Neural cell (in vitro differentiated cells): ENCODE measurements around the gene MXD4. TPM values are rescaled to one million over a fixed set of nuclear protein-coding genes. Genes with fewer than 3 reads are reported as not detected.

ENCODE experiments used
- H2AFZ ChIP-seq: fragments of 200-600, 300-800 bp; sonication (generic), shearing (Covaris generic); 2 replicates; pipeline ENCODE4 v1.6.0; 2014; ENCODE audit warnings: low read depth, mild to moderate bottlenecking, antibody characterized with exemption, low read length, moderate library complexity
- H3F3A ChIP-seq: fragments of 200-600 bp; shearing (Covaris generic); 2 replicates; pipeline ENCODE4 v1.6.1; 2016; ENCODE audit warnings: mild to moderate bottlenecking, moderate library complexity, mixed read lengths, antibody characterized with exemption, low read length; ENCODE audit not compliant: insufficient read depth, poor library complexity, severe bottlenecking
- H3K27ac ChIP-seq: fragments of 200-600, 300-800 bp; sonication (generic), shearing (Covaris generic); 2 replicates; pipeline ENCODE4 v1.5.1; 2014; ENCODE audit warnings: mild to moderate bottlenecking, low read length, moderate library complexity
- H3K27me3 ChIP-seq: fragments of 300-800, 200-600 bp; sonication (generic), shearing (Covaris generic); 2 replicates; pipeline ENCODE4 v1.6.0; 2014; ENCODE audit warnings: mild to moderate bottlenecking, low read depth, low read length, moderate library complexity; ENCODE audit not compliant: insufficient read depth
- H3K36me3 ChIP-seq: fragments of 300-800, 200-600 bp; sonication (generic), shearing (Covaris generic); 2 replicates; pipeline ENCODE4 v1.5.1; 2014; ENCODE audit warnings: mild to moderate bottlenecking, antibody characterized with exemption, low read length, moderate library complexity; ENCODE audit not compliant: insufficient read depth
- H3K4me2 ChIP-seq: fragments of 300-800, 200-600 bp; sonication (generic), shearing (Covaris generic); 2 replicates; pipeline ENCODE4 v1.6.0; 2014; ENCODE audit warnings: mild to moderate bottlenecking, low read length
- H3K4me3 ChIP-seq: fragments of 300-800, 200-600 bp; sonication (generic), shearing (Covaris generic); 2 replicates; pipeline ENCODE4 v1.5.1; 2014; ENCODE audit warnings: mild to moderate bottlenecking, low read length, moderate library complexity
- H3K79me2 ChIP-seq: fragments of 200-600 bp; shearing (Covaris generic); replicated peaks from 2 replicates; pipeline ENCODE4 v1.6.0; 2014; ENCODE audit warnings: mild to moderate bottlenecking, low read length, moderate library complexity; ENCODE audit not compliant: insufficient read depth
- H3K9ac ChIP-seq: fragments of 300-800, 200-600 bp; sonication (generic), shearing (Covaris generic); 2 replicates; pipeline ENCODE4 v1.6.1; 2016; ENCODE audit warnings: mild to moderate bottlenecking, low read length, mixed read lengths
- H3K9me2 ChIP-seq: fragments of 200-600 bp; shearing (Covaris generic); 2 replicates; pipeline ENCODE4 v1.6.1; 2016; ENCODE audit warnings: mild to moderate bottlenecking, low read length, mixed read lengths; ENCODE audit not compliant: insufficient read depth
- H3K9me3 ChIP-seq: fragments of 200-600, 300-800 bp; sonication (generic), shearing (Covaris generic); 2 replicates; pipeline ENCODE4 v1.6.1; 2016; ENCODE audit warnings: mild to moderate bottlenecking, mixed run types, low read length, moderate library complexity, mixed read lengths
- H4K20me1 ChIP-seq: fragments of 200-600 bp; shearing (Covaris generic); 2 replicates; pipeline ENCODE4 v1.6.1; 2016; ENCODE audit warnings: mild to moderate bottlenecking, mixed run types; ENCODE audit not compliant: insufficient read depth
- EP300 ChIP-seq: fragments of 450-650 bp; conservative IDR thresholded peaks from 2 replicates; pipeline ENCODE4 v1.6.1; 2014; ENCODE audit warnings: antibody characterized with exemption, mild to moderate bottlenecking, moderate library complexity; ENCODE audit not compliant: poor library complexity, severe bottlenecking
- EZH2 ChIP-seq: fragments of 200-600, 300-800 bp; shearing (Covaris generic), sonication (generic); IDR thresholded peaks from 2 replicates; pipeline ENCODE4 v1.6.1; 2014; ENCODE audit warnings: antibody characterized with exemption, low read length, borderline replicate concordance, mild to moderate bottlenecking; ENCODE audit not compliant: insufficient read depth, poor library complexity, severe bottlenecking
- MXI1 ChIP-seq: fragments of 450-650 bp; conservative IDR thresholded peaks from 2 replicates; pipeline ENCODE4 v1.6.1; 2014; ENCODE audit warnings: antibody characterized with exemption, mild to moderate bottlenecking; ENCODE audit not compliant: poor library complexity, severe bottlenecking
- POLR2AphosphoS5 ChIP-seq: IDR thresholded peaks from 2 replicates; pipeline ENCODE4 v1.6.1; 2012
- RAD21 ChIP-seq: fragments of 450-650 bp; conservative IDR thresholded peaks from 2 replicates; pipeline ENCODE4 v1.6.1; 2014; ENCODE audit warnings: antibody characterized with exemption, mild to moderate bottlenecking, moderate library complexity
- SMC3 ChIP-seq: fragments of 450-650 bp; conservative IDR thresholded peaks from 2 replicates; pipeline ENCODE4 v1.6.1; 2014; ENCODE audit warnings: antibody characterized with exemption, mild to moderate bottlenecking, moderate library complexity; ENCODE audit not compliant: poor library complexity
- TAF1 ChIP-seq: IDR thresholded peaks from 2 replicates; pipeline ENCODE4 v1.6.1; 2012; ENCODE audit warnings: low read depth
- polyA plus RNA-seq: library from polyadenylated mRNA; depleted of rRNA; stranded (reverse); fragments of >200 nt; gene quantifications from 2 replicates; pipeline ENCODE4 v1.2.3, GENCODE V29; 2014
- TF ChIP-seq, protein P1 (sequence below): IDR thresholded peaks from 2 replicates; pipeline ENCODE4 v1.6.1; 2012; ENCODE audit warnings: borderline replicate concordance
- TF ChIP-seq, protein P2 (sequence below): fragments of 450-650 bp; IDR thresholded peaks from 2 replicates; pipeline ENCODE4 v1.5.1; 2014; ENCODE audit warnings: antibody characterized with exemption, mild to moderate bottlenecking, moderate library complexity; ENCODE audit not compliant: poor library complexity, severe bottlenecking

The MXD4 gene
- polyA plus RNA-seq, 1 donor from 2014 or later, result 58.4 TPM

DNA sequence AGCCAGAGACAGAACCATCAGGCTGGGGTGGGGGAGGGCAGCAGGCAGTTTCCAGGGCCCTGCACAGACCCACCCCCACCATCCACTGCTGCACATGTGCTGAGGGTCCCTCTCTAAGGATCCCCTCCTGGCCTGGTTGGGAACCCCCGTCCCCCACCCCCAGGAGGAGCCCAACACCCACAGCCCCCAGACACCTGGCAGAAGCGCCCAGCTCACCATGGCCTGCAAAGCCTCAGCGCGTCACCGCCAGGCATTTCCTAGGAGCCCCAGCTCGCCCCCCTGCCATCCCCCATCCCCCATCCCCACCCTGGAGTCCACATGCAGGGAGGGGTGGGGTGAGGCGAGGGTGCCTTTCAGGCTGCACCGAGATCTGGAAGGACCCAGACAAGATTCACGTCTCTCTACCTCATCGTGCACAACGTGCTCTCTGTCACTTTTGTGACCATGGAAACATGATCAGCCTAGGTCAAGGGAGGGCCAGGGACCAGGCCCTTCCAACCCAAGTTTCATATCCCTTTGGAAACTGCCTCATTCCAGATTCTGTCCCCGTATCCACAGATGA lies 9.3 kb downstream of the MXD4 start:
- H3K9ac ChIP-seq, result no peak overlapping the region
- H3K9me3 ChIP-seq, result no peaks in the 10 kb centered on the region
- H3K36me3 ChIP-seq, result no peaks in the 10 kb centered on the region
- no peaks in the 10 kb centered on the region for H3K27me3 ChIP-seq
- no peak overlapping the region for H3K4me3 ChIP-seq
- TF ChIP-seq, protein P1, sequence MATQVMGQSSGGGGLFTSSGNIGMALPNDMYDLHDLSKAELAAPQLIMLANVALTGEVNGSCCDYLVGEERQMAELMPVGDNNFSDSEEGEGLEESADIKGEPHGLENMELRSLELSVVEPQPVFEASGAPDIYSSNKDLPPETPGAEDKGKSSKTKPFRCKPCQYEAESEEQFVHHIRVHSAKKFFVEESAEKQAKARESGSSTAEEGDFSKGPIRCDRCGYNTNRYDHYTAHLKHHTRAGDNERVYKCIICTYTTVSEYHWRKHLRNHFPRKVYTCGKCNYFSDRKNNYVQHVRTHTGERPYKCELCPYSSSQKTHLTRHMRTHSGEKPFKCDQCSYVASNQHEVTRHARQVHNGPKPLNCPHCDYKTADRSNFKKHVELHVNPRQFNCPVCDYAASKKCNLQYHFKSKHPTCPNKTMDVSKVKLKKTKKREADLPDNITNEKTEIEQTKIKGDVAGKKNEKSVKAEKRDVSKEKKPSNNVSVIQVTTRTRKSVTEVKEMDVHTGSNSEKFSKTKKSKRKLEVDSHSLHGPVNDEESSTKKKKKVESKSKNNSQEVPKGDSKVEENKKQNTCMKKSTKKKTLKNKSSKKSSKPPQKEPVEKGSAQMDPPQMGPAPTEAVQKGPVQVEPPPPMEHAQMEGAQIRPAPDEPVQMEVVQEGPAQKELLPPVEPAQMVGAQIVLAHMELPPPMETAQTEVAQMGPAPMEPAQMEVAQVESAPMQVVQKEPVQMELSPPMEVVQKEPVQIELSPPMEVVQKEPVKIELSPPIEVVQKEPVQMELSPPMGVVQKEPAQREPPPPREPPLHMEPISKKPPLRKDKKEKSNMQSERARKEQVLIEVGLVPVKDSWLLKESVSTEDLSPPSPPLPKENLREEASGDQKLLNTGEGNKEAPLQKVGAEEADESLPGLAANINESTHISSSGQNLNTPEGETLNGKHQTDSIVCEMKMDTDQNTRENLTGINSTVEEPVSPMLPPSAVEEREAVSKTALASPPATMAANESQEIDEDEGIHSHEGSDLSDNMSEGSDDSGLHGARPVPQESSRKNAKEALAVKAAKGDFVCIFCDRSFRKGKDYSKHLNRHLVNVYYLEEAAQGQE, result no peak
- no peak for TF ChIP-seq EZH2
- no peak overlapping the region for H3K27ac ChIP-seq
- H3F3A ChIP-seq, result no peaks in the 10 kb centered on the region
- H3K4me2 ChIP-seq, result no peak overlapping the region
- H3K79me2 ChIP-seq, result peaks cover 6% of the 10 kb centered on the region
- H2AFZ ChIP-seq, result no peak overlapping the region
- H3K9me2 ChIP-seq, result no peaks in the 10 kb centered on the region
- H4K20me1 ChIP-seq, result peaks cover 14% of the 10 kb centered on the region

DNA sequence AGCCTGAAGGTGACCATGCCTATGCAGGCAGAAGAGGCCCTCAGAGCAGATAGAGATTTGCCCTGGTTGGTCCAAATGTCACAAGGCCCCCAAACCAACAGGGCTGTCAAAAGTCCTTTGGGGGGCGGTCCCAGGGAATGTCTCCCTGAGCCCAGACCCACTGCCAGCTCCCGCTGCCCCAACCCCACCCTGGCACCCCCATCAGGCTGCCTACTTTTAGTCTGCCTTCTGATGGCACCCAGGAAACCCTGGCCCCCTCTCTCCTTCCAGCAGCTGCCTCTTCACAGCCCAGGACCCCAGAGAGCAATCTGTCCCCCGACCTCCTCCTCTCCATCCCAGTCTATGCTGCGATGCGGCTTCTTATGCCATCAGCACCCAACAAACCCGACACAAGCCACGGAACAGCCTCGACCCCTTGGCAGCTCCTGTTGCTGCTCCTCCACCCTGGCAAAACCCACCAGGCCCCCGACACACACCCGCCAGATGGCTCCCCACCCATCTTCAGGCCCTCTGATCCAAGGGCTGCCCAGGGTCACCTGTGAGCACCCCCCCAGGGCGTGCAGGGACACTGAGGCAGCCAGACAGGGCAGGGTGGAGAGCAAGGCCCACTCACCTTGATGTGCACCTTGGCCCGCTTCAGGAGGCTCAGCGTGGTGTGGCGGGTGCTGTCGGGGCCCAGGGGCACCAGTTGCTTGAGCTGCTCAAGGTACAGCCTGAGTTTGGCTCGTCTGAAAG lies 9.9 kb downstream of the MXD4 start:
- no peaks in the 10 kb centered on the region for H3F3A ChIP-seq
- no peaks in the 10 kb centered on the region for H3K27me3 ChIP-seq
- H3K79me2 ChIP-seq, result peaks cover 6% of the 10 kb centered on the region
- H3K36me3 ChIP-seq, result no peaks in the 10 kb centered on the region
- no peak for TF ChIP-seq TAF1
- no peak for TF ChIP-seq POLR2AphosphoS5
- TF ChIP-seq, protein P2, sequence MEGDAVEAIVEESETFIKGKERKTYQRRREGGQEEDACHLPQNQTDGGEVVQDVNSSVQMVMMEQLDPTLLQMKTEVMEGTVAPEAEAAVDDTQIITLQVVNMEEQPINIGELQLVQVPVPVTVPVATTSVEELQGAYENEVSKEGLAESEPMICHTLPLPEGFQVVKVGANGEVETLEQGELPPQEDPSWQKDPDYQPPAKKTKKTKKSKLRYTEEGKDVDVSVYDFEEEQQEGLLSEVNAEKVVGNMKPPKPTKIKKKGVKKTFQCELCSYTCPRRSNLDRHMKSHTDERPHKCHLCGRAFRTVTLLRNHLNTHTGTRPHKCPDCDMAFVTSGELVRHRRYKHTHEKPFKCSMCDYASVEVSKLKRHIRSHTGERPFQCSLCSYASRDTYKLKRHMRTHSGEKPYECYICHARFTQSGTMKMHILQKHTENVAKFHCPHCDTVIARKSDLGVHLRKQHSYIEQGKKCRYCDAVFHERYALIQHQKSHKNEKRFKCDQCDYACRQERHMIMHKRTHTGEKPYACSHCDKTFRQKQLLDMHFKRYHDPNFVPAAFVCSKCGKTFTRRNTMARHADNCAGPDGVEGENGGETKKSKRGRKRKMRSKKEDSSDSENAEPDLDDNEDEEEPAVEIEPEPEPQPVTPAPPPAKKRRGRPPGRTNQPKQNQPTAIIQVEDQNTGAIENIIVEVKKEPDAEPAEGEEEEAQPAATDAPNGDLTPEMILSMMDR, result no peak
- no peak for TF ChIP-seq EP300
- TF ChIP-seq, protein P1, result no peak
- no peak for TF ChIP-seq RAD21
- no peak for TF ChIP-seq SMC3
- no peak for TF ChIP-seq EZH2
- TF ChIP-seq MXI1, result no peak
- peaks cover 10% of the 10 kb centered on the region for H4K20me1 ChIP-seq
- no peaks in the 10 kb centered on the region for H3K9me2 ChIP-seq
- H3K4me3 ChIP-seq, result no peak overlapping the region
- H3K9ac ChIP-seq, result no peak overlapping the region
- H3K27ac ChIP-seq, result no peak overlapping the region
- H3K4me2 ChIP-seq, result no peak overlapping the region
- no peaks in the 10 kb centered on the region for H3K9me3 ChIP-seq
- H2AFZ ChIP-seq, result no peak overlapping the region
